ENCODE results near the gene ALB.

GRCh38 chr4:73407227-73407673 lies 3.2 kb downstream of the ALB start:
- TF ChIP-seq EZH2 (IDR thresholded peaks at IDR 0.05) (no peak), POLR2AphosphoS5 (IDR thresholded peaks at IDR 0.05; ENCODE audit: borderline replicate concordance, low read depth, low read length) (no peak)

All from SK-N-MC (cell line).